ENCODE data around the gene TMEM63B.
A peak's percentile ranks its signal among the peaks of the same experiment; 100 is the strongest.
"Not testable (repeated sequence)": the region's sequence is repeated elsewhere in the genome, so short reads cannot be mapped to it uniquely, and the experiment has no call there.

Gene TMEM63B

DNA sequence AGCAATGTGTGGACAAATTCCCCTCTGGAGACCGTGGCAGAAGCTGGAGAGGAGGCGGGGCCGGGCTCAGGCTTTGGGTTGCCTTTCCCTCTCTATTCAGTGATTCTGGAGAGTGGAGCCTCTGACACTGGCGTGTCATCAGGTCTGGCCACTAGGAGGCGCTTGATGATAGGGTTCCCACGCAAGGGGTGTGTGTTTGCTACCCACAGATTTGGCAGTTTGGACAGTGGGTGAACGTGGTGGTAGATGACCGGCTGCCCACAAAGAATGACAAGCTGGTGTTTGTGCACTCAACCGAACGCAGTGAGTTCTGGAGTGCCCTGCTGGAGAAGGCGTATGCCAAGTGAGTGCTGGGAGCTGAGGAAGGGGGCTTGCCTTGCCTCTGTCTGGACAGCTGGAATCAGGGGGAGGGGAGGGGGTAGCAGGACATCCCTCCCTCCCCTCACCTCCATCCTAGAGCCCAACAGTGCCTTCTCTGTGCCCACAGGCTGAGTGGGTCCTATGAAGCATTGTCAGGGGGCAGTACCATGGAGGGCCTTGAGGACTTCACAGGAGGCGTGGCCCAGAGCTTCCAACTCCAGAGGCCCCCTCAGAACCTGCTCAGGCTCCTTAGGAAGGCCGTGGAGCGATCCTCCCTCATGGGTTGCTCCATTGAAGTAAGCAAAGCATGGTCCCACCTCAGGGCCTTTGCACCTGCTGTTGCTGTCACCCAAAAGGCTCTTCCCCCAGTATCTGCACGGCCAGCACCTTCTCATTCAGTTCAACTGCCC, 45.6 kb downstream of the TMEM63B start:
- peak; percentile 54 to 91 for DNase-seq

DNA sequence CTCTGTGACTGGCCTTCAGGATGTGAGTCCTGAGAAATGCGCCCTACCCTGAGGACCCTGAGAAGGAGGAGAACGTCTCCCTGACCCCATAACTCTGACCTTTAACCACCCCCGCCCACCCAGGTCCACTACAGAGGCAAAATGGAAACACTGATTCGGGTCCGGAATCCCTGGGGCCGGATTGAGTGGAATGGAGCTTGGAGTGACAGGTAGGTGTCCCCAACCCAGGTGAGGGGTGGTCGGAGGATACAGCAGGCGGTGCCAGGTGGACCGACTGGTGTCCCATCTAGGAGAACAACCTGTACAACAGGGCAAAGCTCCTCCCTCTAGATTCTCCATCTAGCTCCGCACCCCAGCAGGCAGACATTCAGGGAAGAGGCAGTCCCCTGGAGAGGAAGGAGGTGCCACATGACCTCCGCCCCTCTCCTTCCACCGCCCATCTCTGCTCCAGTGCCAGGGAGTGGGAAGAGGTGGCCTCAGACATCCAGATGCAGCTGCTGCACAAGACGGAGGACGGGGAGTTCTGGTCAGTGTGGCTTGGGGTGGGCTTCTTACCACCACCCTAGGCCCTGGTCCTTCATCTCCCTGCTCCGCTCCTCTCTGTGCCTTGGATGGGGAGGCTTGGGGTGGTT, 48.9 kb downstream of the TMEM63B start:
- DNase-seq, result no peak

DNA sequence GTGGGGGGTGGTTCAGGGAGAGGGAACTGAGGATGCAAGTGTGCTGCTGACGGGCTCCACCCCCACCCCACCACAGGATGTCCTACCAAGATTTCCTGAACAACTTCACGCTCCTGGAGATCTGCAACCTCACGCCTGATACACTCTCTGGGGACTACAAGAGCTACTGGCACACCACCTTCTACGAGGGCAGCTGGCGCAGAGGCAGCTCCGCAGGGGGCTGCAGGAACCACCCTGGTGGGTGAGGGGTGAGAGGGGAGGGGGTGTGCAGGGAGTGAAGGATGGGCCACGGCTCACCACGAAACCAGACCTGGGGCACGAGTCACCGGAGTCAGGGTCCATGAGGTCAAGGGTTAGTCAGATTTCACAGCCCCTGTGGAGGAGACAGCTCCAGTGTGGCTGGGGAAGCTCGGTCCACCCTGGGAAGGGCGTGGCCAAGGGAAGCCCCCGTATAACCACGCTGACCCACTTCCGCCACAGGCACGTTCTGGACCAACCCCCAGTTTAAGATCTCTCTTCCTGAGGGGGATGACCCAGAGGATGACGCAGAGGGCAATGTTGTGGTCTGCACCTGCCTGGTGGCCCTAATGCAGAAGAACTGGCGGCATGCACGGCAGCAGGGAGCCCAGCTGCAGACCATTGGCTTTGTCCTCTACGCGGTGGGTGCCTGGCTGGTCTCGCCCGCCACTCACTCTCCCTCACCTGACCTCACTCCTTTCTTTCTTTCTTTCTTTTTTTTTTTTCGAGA, 49.6 kb downstream of the TMEM63B start:
- DNase-seq, result no peak

DNA sequence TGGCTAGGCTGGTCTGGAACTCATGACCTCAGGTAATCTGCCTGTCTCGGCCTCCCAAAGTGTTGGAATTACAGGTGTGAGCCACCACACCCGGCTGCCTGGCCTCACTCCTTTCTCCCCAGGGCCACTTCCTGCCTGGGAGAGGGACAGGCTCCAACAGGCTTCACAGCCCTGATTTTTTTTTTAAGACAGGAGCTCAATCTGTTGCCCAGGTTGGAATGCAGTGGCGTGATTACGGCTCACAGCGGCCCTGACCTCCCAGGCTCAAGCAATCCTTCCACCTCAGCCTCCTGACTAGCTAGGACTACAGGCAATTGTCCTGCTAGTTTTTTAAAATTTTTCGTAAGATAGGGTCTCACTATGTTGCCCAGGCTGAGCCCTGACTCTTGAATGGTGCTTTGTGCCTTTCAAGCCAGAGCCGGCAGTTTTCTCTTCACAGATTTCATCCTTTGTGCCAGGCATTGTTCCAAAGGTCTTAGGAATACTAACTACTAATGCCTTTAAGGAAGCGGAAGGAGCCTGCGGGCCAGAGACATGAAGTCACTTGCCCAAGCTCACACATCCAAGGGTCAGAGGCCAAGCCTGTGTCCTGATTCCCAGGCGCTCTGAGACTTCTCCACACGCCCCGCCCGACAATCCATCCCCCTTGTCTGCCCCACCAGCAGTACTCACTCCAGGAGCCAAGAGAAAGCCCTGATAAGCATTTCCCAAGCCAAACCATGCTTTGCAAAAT, 50.5 kb downstream of the TMEM63B start:
- no peak for DNase-seq

DNA sequence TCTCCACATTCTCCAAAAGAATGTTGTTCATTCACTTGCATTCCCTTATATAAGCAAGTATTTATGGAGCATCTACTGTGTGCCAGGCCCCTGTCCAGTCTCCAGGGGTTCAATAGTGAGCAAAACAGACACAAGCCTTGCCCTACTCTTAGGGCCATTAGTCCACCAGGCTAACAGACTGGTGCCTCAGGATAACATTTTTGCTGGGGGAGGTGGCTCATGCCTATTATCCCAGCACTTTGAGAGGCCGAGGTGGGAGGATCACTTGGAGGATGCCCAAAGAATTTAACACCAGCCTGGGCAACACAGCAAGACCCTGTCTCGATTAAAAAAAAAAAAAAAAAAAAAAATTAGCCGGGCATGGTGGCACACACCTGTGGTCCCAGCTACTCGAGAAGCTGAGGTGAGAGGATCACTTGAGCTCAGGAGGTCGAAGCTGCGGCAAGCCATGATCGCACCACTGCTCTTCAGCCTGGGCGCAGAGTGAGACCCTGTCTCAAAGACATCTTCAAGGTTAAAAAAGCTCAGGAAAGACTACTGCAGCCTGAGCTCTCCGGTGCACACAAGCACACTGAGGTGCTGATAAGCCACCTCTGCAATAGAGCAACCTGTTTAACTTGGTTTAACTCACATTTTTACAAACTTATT, 51.2 kb downstream of the TMEM63B start:
- DNase-seq, result no peak

DNA sequence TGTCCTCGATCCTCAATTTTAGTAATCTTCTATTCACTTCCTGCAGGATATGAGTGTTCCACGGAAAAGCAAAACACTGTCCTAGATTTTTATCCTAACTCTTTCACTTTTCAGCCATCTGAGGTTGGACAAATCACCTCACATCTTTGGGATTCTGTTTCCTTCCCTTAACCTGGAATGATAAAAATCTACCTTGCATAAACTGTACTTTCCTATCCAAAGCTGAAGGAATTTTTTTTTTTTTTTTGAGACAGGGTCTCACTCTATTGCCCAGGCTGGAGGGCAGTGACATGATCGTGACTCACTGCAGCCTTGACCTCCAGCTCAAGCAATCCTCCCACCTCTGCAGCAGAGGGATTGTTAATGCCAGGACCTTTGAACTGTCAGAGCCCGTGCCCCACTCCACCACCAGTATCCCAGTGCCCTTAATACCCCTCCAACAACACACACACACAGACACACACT, 51.8 kb downstream of the TMEM63B start:
- DNase-seq, result no peak

DNA sequence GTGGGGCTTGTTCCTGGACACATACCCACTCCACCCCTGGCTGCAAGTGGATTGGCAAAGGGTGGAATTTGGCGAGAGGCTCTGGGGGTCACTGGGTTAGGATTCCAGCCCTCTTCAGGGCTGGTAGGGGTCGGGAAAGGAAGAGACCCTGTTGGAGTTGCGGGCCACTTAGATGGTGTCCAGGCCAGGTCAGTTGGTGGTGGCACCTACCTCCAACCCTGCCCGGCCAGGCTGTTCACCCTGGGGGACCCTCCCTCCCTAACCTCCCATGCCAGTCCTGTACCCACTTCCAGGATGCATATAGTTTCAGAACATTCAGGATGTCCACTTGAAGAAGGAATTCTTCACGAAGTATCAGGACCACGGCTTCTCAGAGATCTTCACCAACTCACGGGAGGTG, 52.3 kb downstream of the TMEM63B start:
- DNase-seq, result no peak

DNA sequence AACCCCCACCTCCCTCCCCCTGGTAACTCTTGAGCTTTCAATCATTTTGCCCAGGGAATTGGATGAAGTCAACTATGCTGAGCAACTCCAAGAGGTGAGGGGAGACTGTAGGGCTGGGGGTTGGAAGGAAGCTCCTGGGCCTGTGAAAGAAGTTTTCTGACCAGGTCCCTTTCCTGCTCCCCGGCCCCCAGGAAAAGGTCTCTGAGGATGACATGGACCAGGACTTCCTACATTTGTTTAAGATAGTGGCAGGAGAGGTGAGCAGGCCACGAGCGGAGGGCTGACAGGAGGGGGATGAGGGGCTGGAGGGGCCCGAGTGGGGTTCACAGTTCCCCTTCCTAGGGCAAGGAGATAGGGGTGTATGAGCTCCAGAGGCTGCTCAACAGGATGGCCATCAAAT, 53.1 kb downstream of the TMEM63B start:
- DNase-seq, result no peak

DNA sequence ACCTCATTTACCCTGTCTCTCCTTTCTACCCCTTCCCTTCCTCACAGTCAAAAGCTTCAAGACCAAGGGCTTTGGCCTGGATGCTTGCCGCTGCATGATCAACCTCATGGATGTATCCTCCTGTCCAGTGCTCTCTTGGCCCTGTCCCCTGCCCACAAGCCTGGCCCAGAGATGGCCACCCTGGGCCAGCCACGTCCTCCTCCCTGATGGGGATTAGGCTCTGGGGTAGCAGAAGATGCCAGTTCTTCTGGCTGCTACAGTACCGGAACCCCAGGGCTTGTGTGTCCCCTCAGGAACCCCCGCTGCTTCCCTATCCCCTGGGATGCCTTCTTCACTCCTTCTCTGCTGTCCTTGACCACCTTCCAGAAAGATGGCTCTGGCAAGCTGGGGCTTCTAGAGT, 53.5 kb downstream of the TMEM63B start:
- no peak for DNase-seq

DNA sequence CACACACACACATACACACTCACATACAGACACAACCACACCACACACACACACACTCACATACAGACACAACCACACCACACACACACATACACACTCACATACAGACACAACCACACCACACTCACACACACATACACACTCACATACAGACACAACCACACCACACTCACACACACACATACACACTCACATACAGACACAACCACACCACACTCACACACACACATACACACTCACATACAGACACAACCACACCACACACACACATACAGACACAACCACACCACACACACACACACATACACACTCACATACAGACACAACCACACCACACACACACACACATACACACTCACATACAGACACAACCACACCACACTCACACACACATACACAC, 54.4 kb downstream of the TMEM63B start:
- not testable (repeated sequence) for DNase-seq

DNA sequence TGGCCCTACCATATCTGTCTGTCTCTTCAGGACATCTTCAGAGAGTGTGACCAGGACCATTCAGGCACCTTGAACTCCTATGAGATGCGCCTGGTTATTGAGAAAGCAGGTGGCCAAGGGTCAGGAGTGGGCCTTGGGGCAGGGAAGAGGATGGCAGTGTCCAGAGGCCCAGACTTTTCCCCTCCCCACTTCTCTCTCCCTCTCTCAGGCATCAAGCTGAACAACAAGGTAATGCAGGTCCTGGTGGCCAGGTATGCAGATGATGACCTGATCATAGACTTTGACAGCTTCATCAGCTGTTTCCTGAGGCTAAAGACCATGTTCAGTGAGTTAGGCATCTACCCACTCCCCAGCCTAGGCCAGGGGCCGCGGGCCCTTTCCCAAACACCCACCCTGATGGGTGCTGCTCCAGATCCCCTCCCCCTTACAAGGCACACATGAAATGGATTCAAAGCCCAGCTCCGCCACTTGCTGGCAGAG, 55.6 kb downstream of the TMEM63B start:
- no peak for DNase-seq

DNA sequence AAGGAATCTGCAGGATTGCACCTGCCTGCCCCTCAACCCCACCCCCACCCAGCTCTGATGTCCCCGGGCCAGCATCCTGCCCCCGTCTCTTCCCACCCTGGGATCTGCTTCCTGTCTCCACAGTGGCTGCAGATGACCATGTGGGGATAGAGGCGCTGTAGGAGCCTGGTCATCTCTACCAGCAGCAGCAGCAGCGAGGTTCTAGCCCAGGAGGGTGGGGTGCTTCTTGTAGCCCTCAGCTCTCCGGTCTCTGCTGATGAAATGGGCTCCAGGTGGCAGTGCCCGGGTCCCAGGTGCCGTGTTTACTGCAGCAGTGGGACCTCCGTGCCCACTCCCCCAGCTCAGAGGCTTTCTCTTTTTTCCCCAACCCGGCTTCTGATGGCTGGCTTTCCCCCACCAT, 56.4 kb downstream of the TMEM63B start:
- no peak for DNase-seq

DNA sequence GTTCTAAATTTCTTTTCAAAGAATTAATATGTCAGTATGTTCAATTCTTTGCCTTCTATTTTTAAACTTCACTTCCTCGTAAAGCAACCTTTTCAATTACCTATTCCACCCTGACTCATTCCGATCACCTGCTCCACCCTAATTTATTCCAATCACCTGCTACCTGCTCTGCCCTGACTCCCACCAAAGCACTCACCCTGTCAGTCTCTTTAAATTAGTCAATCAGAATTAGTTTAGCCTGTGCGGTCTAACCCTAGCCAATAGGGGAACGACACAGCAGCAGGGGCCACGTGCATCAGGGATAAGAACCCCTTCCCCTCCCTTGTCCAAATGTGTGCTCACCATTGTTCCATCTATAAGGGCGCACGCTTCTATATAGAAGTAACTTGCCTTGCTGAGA, 58.0 kb downstream of the TMEM63B start:
- peak in 1 of 2 experiments; percentile 28 for DNase-seq

DNA sequence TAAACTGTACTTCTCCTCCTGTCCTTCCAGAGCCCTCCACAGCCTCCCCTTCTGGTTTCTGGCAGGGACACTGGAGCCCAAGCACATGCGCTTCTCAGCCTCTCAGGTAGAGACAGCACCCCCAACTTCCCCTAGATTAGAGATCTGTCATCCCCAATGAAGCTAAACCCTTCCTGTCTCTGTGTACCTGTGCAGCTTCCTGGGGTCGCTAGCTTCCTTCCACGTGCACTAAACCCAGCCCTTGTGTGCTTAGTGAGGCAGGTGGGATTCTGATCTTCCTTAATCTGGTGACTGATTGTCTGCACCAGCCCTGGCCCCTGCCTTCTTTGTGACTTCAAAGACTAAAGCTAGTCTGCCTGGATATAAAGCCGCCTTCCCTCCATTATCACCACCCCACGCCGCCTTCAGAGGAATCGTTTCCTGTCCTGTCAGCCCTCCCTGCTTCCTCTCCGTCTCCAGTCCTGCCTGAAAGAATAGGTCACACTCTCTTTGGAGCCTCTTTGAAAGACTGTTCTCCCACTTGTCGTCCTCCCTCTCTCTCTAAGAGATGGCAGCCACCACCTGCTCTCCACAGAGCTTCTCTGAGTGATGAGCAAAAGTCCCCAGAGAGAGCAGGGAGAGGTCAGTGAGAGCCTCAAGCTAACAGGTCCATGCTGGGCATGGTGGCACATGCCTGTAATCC, 58.7 kb downstream of the TMEM63B start:
- no peak for DNase-seq

DNA sequence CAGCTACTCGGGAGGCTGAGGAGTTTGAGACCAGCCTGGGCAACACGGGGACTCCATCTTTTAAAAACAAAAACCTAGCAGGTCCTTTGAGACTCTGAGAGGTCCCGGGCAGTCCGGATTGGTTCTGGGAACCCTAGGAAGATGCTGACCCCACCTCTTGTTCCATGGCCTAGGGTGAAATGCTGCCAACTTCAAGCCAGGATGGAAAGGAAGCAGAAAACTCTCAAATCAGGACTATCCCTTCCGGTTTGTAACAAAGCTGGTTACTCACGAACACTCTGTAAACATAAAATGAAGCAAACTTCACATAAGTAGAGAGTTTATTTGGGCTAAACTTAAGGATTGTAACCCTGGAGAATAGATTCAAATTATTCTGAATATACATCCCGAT, 59.3 kb downstream of the TMEM63B start:
- no peak for DNase-seq

DNA sequence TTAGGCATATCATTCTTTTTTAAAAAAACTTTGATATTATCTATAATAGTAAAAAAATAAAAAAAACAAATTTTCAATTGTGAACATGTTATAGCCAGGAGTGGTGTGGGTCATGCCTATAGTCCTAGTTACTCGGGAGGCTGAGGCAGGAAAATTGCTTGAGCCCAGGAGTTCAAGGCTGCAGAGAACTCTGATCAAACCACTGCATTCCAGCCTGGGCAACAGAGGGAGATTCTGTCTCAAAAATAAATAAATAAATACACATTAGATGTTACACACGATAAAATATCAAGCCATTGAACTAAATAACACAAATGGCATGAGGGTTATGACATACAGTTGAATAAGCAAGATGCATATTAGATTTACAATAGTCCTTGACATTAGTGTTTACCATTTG, 61.5 kb downstream of the TMEM63B start:
- no peak for DNase-seq

DNA sequence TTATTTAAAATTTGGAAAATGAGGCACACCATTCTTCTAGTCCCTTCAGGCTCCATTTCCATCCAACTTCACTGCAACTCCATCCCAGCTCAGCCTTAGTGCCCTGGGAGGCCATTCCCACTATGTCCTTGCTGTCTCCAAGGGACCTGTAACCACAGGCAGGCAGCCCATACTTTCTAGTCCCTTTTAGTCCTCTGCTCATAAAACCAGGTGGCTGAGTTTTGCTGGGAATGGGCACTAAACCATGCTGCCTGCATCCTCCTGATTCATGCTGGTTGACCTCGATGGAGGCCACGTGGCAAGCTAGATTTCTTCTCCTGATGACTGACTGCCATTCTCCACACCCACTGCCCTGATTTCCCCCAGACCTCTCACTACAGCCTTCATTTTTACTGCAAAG, 61.9 kb downstream of the TMEM63B start:
- no peak for DNase-seq

DNA sequence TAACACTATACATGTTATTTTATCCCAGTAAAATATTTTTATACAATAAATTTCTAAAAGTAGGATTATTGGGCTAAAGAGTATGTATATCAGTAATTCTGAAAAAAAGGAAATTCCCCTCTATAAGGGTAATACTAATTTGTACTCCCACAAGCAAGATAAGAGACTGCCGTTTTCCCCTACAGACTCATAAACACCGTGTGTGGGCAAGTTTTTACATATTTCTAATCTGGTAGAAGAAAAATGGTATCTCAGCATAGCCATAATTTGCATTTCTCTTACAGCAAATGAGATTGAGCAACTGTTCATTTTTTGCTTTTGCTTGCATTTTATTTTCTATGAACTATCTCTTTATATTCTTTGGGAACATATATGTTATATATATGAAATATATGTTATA, 63.4 kb downstream of the TMEM63B start:
- DNase-seq, result peak; percentile 40 to 60

DNA sequence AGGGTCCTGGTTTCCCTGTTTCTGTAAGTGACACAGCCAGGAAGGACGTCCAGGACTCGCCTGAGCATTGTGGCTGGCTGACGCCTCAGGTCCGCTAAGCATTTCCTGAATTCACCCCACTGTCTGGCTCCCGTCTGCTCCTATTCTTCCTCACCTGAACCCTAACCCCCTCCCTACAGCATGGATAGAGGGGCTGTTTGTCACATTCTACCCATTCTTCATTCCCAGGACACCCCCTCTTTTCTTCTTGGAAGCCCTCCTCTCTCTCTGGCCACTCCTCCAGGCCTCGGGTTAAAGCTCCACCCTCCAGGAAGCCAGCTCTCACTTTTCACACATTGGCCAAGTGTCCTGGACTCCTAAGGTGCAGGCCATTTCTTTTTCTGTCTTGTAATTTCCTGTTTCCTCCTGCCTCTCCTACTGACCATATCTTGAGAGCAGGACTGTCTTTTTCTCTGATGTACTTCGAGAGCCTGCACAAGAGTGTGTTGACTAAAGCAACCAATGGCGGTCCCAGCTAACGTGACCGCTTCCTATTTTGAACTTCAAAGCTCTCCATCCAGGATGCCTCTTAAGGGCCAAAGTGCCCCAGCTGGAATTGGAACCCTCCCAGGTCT, 65.2 kb downstream of the TMEM63B start:
- DNase-seq, result no peak

DNA sequence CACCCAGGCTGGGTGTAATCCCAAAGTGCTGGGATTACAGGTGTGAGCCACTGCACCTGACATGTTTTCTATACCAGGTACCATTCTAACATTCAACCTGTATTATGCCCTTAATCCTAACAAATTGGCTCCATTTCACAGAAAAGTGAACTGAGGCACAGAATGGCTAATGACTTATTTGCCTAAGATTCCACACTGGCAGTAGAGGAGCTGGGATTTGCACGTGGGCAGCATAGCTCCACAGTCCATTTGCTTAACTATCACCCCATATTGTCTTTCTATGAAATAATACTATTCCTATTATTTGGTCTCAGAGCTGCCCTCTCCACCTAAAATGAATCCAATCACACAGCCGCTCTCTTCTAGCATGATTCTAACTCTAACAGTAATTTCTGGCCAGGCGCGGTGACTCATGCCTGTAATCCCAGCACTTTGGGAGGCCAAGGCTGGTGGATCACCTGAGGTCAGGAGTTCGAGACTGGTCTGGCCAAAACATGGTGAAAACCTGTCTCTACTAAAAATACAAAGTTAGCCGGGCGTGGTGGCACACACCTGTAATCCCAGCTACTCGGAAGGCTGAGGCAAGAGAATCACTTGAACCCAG, 66.1 kb downstream of the TMEM63B start:
- no peak for DNase-seq

DNA sequence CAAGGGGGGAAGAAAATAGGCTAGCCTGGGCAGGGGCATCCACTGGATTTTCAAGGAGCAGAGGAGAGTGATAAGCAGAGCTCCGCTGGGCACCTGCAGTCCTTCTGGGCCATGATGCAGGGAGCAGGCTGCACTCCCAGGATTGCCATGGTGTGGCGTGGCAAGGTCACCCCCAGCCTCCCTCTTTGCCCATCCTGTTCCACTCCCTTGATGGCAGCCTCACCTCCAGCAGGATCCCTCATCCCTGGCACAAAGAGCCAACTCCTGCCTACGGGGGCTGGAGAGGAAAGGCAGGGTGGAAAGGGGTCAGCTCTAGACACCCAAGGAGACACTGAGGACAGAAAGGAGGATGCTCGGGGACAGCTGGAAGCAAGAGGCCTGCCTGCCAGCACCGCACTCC, 67.0 kb downstream of the TMEM63B start:
- no peak for DNase-seq
